ENCODE results near the gene EML4.

GRCh38 chr2:42182654-42183308, 13.6 kb downstream of the EML4 start:
- TF ChIP-seq CTCF (IDR thresholded peaks at IDR 0.05 in 8 of 11, conservative IDR thresholded peaks at IDR 0.05 in 3 of 11), result no peak
- TF ChIP-seq POLR2AphosphoS5 (IDR thresholded peaks at IDR 0.05), result no peak

All from spleen (tissue), 7 donors.